Karpas-422 (cell line): ENCODE data around the gene LARP1B. TPM values are rescaled to one million over a fixed set of nuclear protein-coding genes. Genes with fewer than 3 reads are reported as not detected.

Experiments used
- DNase-seq: peaks from one replicate; pipeline ENCODE4 v3.0.0-alpha.2; 2015
- H2AFZ ChIP-seq: fragments of 200-600 bp; sonication (generic); 2 replicates; pipeline ENCODE4 v1.6.1; 2014; ENCODE audit warnings: antibody characterized with exemption, low read length, mixed read lengths
- H3K27ac ChIP-seq: fragments of 200-600 bp; sonication (generic); 2 replicates; pipeline ENCODE4 v1.5.1; 2014; ENCODE audit warnings: mild to moderate bottlenecking, low read length, moderate library complexity
- H3K27me3 ChIP-seq: fragments of 200-600 bp; sonication (generic); 2 replicates; pipeline ENCODE4 v1.6.1; 2014; ENCODE audit warnings: low read length, mixed read lengths
- H3K36me3 ChIP-seq: fragments of 200-600 bp; sonication (generic); 2 replicates; pipeline ENCODE4 v1.6.1; 2014; ENCODE audit warnings: low read length, mixed read lengths; ENCODE audit not compliant: insufficient read depth
- H3K4me1 ChIP-seq: fragments of 200-600 bp; sonication (generic); 2 replicates; pipeline ENCODE4 v1.6.1; 2014; ENCODE audit warnings: mild to moderate bottlenecking, low read length, mixed read lengths
- H3K4me2 ChIP-seq: fragments of 200-600 bp; sonication (generic); 2 replicates; pipeline ENCODE4 v1.6.1; 2014; ENCODE audit warnings: low read length, low read depth, mild to moderate bottlenecking; ENCODE audit not compliant: poor library complexity, severe bottlenecking
- H3K4me3 ChIP-seq: fragments of 200-600 bp; sonication (generic); 2 replicates; pipeline ENCODE4 v1.5.1; 2014; ENCODE audit warnings: mild to moderate bottlenecking, antibody characterized with exemption, low read length, mixed read lengths
- H3K79me2 ChIP-seq: fragments of 200-600 bp; sonication (generic); 2 replicates; pipeline ENCODE4 v1.6.1; 2014; ENCODE audit warnings: mild to moderate bottlenecking, low read length, mixed read lengths
- H3K9ac ChIP-seq: fragments of 200-600 bp; sonication (generic); 2 replicates; pipeline ENCODE4 v1.6.0; 2014; ENCODE audit warnings: low read length
- H3K9me2 ChIP-seq: fragments of 200-600 bp; sonication (generic), shearing (Covaris generic); replicated peaks from 2 replicates; pipeline ENCODE4 v1.6.0; 2014; ENCODE audit warnings: mild to moderate bottlenecking, low read length, moderate library complexity; ENCODE audit not compliant: insufficient read depth
- H3K9me3 ChIP-seq: fragments of 300-700, 200-600 bp; sonication (generic); 2 replicates; pipeline ENCODE4 v1.6.1; 2014; ENCODE audit warnings: low read length, mixed read lengths
- H4K20me1 ChIP-seq: fragments of 200-600 bp; sonication (generic); 2 replicates; pipeline ENCODE4 v1.6.1; 2014; ENCODE audit warnings: mild to moderate bottlenecking, antibody characterized with exemption, low read length, low read depth; ENCODE audit not compliant: insufficient read depth
- total RNA-seq: library from RNA; depleted of rRNA; stranded (reverse); fragments of >200 nt; shearing (Covaris generic); gene quantifications from 2 replicates; pipeline ENCODE4 v1.2.3, GENCODE V29; 2014; ENCODE audit warnings: low replicate concordance

Gene LARP1B
- total RNA-seq, 1 experiment from 2014 or later: 62.8 TPM

DNA sequence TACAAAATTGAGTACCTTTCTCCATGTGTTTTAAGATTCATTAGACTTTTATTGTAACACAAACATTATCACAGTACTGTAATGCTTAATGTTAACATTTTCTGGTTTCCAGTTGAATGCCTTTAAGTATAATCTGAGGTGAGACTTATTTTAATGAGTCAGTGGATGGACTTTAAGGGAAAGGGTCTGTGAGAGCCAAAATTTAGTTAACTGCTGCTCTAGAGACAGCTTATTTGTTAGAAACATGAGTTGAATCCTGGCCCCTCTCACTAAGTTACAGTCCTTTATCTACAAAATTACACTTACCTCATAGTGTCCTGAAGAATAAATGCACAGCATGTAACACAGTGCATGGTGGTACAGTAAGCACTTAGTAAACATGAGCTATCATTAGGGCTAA, 160.5 kb downstream of the LARP1B start:
- Histone ChIP-seq H2AFZ (no peak overlapping the region), H3K4me3 (no peak overlapping the region), H3K4me1 (no peaks in the 10 kb centered on the region), H3K9me2 (no peaks in the 10 kb centered on the region), H3K27me3 (no peaks in the 10 kb centered on the region), H3K4me2 (no peak overlapping the region), H3K36me3 (peaks cover 7% of the 10 kb centered on the region; the same call in 1 of the 2 replicates), H3K9me3 (no peaks in the 10 kb centered on the region), H4K20me1 (no peaks in the 10 kb centered on the region), H3K9ac (no peak overlapping the region), H3K27ac (no peak overlapping the region), H3K79me2 (no peaks in the 10 kb centered on the region)
- no peak for DNase-seq

GRCh38 chr4:128225148-128225547, 164.0 kb downstream of the LARP1B start:
- no peak overlapping the region for H3K4me2 ChIP-seq
- H3K27ac ChIP-seq: no peak overlapping the region
- no peak for DNase-seq
- H3K79me2 ChIP-seq: no peaks in the 10 kb centered on the region
- H3K27me3 ChIP-seq: no peaks in the 10 kb centered on the region
- no peaks in the 10 kb centered on the region for H4K20me1 ChIP-seq
- H3K9me3 ChIP-seq: no peaks in the 10 kb centered on the region
- no peaks in the 10 kb centered on the region for H3K9me2 ChIP-seq
- no peak overlapping the region for H3K9ac ChIP-seq
- no peaks in the 10 kb centered on the region for H3K4me1 ChIP-seq
- no peak overlapping the region for H3K4me3 ChIP-seq
- H2AFZ ChIP-seq: no peak overlapping the region
- peaks cover 7% of the 10 kb centered on the region; the same call in 1 of the 2 replicates for H3K36me3 ChIP-seq

GRCh38 chr4:128227991-128228571, 167.0 kb downstream of the LARP1B start:
- no peaks in the 10 kb centered on the region for H3K4me1 ChIP-seq
- no peaks in the 10 kb centered on the region for H3K9me2 ChIP-seq
- H3K4me3 ChIP-seq: no peak overlapping the region
- H3K9ac ChIP-seq: no peak overlapping the region
- H3K27ac ChIP-seq: no peak overlapping the region
- no peaks in the 10 kb centered on the region for H4K20me1 ChIP-seq
- no peak for DNase-seq
- no peak overlapping the region for H2AFZ ChIP-seq
- no peaks in the 10 kb centered on the region for H3K79me2 ChIP-seq
- H3K36me3 ChIP-seq: no peaks in the 10 kb centered on the region
- no peaks in the 10 kb centered on the region for H3K27me3 ChIP-seq
- H3K4me2 ChIP-seq: no peak overlapping the region
- H3K9me3 ChIP-seq: no peaks in the 10 kb centered on the region

DNA sequence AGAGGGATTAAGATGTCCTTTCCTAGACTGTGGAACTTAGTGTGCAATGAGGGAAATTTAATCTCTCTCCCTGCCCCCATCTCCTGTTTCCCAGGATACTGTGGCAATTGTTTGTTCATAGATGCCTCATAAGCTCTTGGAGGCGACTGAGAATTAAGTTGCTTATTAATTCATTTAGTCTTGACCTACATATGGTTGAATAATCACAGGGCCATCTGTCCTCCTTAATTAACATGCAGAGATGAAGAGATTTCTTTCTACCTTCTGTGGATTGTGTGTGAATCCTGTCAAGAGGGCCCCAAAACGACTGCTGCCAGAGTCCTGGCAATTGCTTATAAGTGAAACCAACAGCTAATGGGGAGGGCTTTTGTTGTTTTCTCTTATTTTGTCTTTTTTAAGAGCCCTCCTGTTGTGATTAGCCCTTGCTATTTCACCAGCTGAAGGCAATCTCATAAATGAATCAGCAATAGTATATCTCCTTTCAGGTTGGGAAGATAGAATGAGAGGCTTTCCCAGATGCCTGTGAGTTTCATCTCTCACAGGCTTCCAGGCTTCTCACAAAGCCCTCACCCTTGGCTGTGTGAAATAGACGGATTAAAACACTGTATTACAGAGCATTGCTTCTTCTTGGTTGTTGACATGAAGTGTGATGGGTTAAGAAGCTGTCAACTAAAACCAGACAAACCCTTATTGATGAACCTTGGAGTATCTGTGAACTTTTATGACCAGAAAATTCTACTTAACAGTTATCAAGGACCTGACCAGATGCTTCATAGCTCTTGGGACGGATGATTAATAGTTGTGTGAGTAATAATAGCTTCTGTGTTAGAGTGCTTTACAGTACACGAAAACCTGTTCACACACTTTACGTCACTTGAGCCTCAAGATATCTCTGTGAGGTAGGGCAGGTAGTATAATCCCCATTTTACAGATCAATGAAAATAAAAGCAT, 168.0 kb downstream of the LARP1B start:
- H2AFZ ChIP-seq: no peak overlapping the region
- H3K4me3 ChIP-seq: no peak overlapping the region
- DNase-seq: no peak
- no peaks in the 10 kb centered on the region for H4K20me1 ChIP-seq
- H3K36me3 ChIP-seq: no peaks in the 10 kb centered on the region
- H3K9me3 ChIP-seq: no peaks in the 10 kb centered on the region
- no peaks in the 10 kb centered on the region for H3K79me2 ChIP-seq
- no peak overlapping the region for H3K27ac ChIP-seq
- H3K9ac ChIP-seq: no peak overlapping the region
- H3K4me1 ChIP-seq: peaks cover 6% of the 10 kb centered on the region
- no peaks in the 10 kb centered on the region for H3K27me3 ChIP-seq
- no peak overlapping the region for H3K4me2 ChIP-seq
- H3K9me2 ChIP-seq: no peaks in the 10 kb centered on the region

GRCh38 chr4:128232719-128233118, 171.6 kb downstream of the LARP1B start:
- Histone ChIP-seq H3K9ac (no peak overlapping the region), H3K9me3 (no peaks in the 10 kb centered on the region), H3K79me2 (no peaks in the 10 kb centered on the region), H3K4me1 (peaks cover 9% of the 10 kb centered on the region), H3K9me2 (no peaks in the 10 kb centered on the region), H3K4me3 (no peak overlapping the region), H3K27ac (no peak overlapping the region), H3K4me2 (no peak overlapping the region), H4K20me1 (no peaks in the 10 kb centered on the region), H2AFZ (no peak overlapping the region), H3K36me3 (no peaks in the 10 kb centered on the region), H3K27me3 (no peaks in the 10 kb centered on the region)
- DNase-seq: no peak

DNA sequence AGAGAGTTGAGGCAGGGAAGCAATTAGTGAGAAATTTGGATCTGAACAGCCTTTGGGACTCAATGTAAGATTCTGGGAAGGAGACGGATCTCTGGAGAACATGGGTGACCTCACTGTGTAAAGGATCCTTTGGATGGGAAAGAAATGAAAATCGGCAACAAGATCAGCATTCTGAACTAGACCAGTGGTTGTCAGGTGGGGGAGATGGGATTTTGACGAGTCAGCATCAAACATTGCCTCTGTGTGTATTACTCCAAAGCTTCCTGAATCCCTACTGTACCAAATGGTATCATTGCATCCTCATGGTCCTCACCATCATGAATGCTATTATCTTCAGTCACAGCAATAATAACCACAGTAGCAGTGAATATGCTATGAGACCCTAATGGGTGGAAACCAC, 173.7 kb downstream of the LARP1B start:
- H3K9me2 ChIP-seq: no peaks in the 10 kb centered on the region
- H3K79me2 ChIP-seq: no peaks in the 10 kb centered on the region
- no peak for DNase-seq
- H3K4me2 ChIP-seq: no peak overlapping the region
- no peaks in the 10 kb centered on the region for H3K27me3 ChIP-seq
- H4K20me1 ChIP-seq: no peaks in the 10 kb centered on the region
- no peak overlapping the region for H3K4me3 ChIP-seq
- H3K4me1 ChIP-seq: peaks cover 9% of the 10 kb centered on the region
- H3K36me3 ChIP-seq: no peaks in the 10 kb centered on the region
- no peak overlapping the region for H3K27ac ChIP-seq
- no peak overlapping the region for H3K9ac ChIP-seq
- no peak overlapping the region for H2AFZ ChIP-seq
- no peaks in the 10 kb centered on the region for H3K9me3 ChIP-seq

DNA sequence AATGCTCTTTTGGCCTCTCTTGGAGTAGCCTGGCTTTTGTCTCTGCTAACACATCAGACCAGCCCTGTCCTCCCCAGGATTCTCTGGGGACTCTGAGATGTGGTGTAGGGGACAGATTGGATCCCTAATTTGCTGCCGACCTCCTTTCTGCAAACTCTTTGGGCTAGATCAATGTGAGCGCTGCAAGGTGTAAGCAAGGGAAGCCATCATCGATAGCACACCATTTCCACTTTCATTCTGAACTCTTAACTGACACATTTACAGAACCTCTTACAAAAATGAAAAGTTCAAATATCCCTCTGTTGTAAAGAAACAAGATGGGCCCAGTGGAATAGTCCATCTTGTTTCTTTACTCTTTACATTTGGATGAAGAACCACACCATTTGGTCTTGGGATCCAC, 179.9 kb downstream of the LARP1B start:
- H3K9me2 ChIP-seq: no peaks in the 10 kb centered on the region
- no peaks in the 10 kb centered on the region for H4K20me1 ChIP-seq
- peaks cover 7% of the 10 kb centered on the region; the same call in 1 of the 2 replicates for H3K27me3 ChIP-seq
- no peaks in the 10 kb centered on the region for H3K79me2 ChIP-seq
- no peak overlapping the region for H3K4me2 ChIP-seq
- no peaks in the 10 kb centered on the region for H3K36me3 ChIP-seq
- no peak for DNase-seq
- no peaks in the 10 kb centered on the region for H3K9me3 ChIP-seq
- no peak overlapping the region for H3K9ac ChIP-seq
- no peak overlapping the region for H2AFZ ChIP-seq
- no peak overlapping the region for H3K4me3 ChIP-seq
- no peak overlapping the region for H3K27ac ChIP-seq
- H3K4me1 ChIP-seq: peaks cover 9% of the 10 kb centered on the region; the same call in 1 of the 2 replicates

GRCh38 chr4:128241425-128241913, 180.4 kb downstream of the LARP1B start:
- no peaks in the 10 kb centered on the region for H3K9me2 ChIP-seq
- no peak for DNase-seq
- H3K4me3 ChIP-seq: no peak overlapping the region
- H2AFZ ChIP-seq: no peak overlapping the region
- no peak overlapping the region for H3K27ac ChIP-seq
- H4K20me1 ChIP-seq: no peaks in the 10 kb centered on the region
- no peaks in the 10 kb centered on the region for H3K36me3 ChIP-seq
- H3K9ac ChIP-seq: no peak overlapping the region
- H3K4me1 ChIP-seq: peaks cover 9% of the 10 kb centered on the region; the same call in 1 of the 2 replicates
- H3K4me2 ChIP-seq: no peak overlapping the region
- peaks cover 7% of the 10 kb centered on the region; the same call in 1 of the 2 replicates for H3K27me3 ChIP-seq
- H3K79me2 ChIP-seq: no peaks in the 10 kb centered on the region
- H3K9me3 ChIP-seq: no peaks in the 10 kb centered on the region
